LoVo (cell line): Measurements from ENCODE around the gene B4GALT3.

Experiments used
- DNase-seq: peaks from one replicate; pipeline ENCODE4 v3.0.0-alpha.2; 2016; ENCODE audit warnings: low spot score

The B4GALT3 gene

GRCh38 chr1:161162052-161162451 is 15.3 kb downstream of the B4GALT3 start:
- no peak for DNase-seq

- no peak for DNase-seq
Observed at GRCh38 chr1:161161652-161162051, 15.7 kb downstream of the B4GALT3 start.

DNA sequence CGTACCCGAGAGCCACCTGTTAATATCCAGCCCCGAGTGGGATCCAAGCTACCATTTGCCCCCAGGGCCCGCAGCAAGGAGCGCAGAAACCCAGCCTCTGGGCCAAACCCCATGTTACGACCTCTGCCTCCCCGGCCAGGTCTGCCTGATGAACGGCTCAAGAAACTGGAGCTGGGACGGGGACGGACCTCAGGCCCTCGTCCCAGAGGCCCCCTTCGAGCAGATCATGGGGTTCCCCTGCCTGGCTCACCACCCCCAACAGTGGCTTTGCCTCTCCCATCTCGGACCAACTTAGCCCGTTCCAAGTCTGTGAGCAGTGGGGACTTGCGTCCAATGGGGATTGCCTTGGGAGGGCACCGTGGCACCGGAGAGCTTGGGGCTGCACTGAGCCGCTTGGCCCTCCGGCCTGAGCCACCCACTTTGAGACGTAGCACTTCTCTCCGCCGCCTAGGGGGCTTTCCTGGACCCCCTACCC is 16.6 kb downstream of the B4GALT3 start:
- DNase-seq, result no peak

DNA sequence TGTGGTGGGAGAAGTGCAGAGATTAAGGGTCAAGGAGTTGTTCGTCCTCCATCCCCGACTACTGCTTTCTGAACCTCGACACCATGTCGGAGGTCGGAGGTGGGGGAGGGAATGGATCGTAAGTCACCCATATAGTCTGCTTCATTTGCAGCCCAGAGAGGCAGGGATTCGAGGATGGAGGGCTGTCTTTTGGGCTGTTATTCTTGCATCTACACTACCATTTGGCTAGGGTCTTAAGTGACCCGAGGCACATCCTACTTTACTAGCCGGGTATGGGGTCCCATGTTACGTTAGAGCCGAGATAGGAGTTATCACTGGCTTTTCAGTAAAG is 17.4 kb downstream of the B4GALT3 start:
- no peak for DNase-seq

- peak; percentile 91 for DNase-seq
Observed at GRCh38 chr1:161159087-161159912, 18.0 kb downstream of the B4GALT3 start, which contains the start of gene USP21. TSS of gene USP21 (plus strand) at chr1:161159500. CDS start at chr1:161160641, 1,141 bp downstream.

GRCh38 chr1:161158316-161159010 is 18.8 kb downstream of the B4GALT3 start:
- no peak for DNase-seq

DNA sequence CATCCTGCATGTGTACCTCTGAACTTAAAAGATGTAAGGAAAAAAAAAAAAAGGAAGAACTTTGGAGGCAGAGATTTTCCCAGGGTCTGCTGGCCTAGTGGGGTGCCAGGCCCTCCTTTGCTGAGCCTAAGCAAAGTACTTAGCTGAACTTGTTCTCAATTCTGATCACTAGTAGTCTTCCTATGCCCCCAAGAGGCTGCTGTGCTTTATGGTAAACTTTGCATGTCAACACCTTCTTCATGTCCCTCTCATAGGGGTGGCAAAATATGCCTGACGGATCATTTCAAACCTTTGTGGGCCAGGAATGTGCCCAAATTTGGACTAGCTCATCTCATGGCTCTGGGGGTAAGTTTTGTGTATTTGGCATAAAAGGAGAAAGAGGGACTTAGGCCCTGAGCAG is 19.4 kb downstream of the B4GALT3 start:
- DNase-seq, result no peak

DNA sequence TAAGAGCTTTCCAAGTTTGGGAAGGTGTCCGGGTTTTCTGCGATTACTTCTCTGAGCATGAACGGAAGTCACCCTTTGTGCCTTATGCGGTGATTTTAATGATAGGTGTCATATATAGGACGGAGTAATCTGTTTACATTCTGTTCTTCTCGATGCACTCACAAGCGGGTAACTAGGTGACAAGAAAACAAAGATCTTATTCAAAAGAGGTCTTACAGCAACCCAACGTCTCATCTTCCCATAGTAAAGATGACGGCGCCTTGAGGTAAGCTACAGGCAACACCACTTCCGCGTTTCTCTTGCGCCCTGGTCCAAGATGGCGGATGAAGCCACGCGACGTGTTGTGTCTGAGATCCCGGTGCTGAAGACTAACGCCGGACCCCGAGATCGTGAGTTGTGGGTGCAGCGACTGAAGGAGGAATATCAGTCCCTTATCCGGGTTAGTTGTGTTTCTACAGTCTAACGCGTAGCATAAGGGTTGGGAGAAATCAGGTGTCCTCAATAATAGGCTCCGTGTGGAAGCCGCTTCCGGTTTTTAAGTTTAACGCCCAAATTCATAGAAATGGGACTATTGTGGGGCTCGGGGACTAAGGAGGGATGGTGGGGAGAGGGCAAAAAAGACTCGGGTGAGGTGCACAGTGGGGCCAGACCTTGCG is 23.5 kb downstream of the B4GALT3 start, which contains the start of gene UFC1:
Gene UFC1 (plus strand): TSS at position 297 of the 656 bp plus-strand sequence. CDS start 20 bp downstream, at position 317.
- DNase-seq, result peak; percentile 90

DNA sequence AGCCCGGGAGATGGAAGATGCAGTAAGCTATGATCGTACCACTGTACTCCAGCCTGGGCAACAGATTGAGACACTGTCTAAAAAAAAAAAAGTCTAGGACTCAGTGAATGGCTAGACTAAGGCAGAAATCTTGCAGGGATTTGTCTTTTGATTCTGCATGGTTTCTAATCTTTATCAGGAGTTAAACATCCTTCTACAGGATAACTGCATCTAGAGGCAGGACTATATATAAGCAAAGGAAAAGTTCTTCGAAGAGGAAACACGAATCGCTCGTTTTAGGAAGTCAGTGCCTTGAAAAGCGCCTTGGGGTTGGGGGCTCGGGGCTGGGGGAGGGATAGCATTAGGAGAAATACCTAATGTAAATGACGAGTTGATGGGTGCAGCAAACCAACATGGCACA is 24.1 kb downstream of the B4GALT3 start:
- DNase-seq, result no peak

GRCh38 chr1:161145832-161146231 is 31.5 kb downstream of the B4GALT3 start:
- no peak for DNase-seq

DNA sequence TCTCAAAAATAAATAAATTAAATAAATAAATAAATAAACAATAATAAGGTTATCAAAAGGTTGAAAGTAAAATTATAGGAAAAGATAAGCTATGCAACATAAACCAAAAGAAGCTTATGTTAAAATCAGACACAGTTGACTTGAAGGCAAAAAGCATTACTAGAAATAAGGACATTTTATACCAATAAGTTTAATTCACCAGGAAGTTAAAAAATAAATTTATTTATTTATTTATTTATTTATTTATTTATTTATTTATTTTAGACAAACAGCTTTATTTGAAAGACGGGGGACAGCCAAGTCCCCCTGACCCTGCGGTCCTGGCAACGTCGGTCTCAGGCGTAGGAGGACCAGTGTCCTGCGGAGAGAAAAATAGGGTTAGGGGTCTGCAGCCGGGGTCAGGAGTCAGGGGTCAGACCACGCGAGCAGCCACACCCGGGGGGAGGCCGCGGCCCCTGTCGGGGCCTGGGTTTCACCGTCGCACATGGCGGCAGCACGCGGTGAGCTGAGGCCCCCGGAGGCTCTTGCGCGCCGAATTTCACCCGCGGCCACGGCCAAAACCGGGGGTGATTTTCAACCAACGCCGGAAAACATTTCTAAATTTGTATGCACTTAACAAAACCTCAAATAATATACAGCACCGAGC is 36.4 kb downstream of the B4GALT3 start:
- no peak for DNase-seq

- peak; percentile 37 for DNase-seq
Observed at GRCh38 chr1:161139766-161140165, 37.5 kb downstream of the B4GALT3 start.

GRCh38 chr1:161138431-161138830 is 38.9 kb downstream of the B4GALT3 start:
- no peak for DNase-seq

DNA sequence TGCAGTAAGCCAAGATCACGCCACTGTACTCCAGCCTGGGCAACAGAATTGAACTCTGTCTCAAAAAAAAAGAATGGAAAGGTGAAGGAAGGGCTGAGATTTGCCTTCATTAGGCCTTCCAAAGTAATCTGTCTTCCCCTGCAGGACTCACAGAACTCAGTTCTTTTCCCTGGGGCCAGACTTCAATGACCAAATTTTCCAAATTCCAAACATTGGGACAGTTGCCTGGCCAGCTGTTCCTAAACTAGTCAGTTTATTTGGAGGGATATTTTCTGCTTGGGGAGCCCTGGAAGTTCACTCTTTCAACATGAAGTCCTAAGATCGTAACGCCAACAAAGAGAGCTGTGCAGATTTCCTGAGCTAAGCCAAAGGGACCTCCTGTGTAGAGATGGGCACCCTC is 39.4 kb downstream of the B4GALT3 start:
- DNase-seq, result no peak

DNA sequence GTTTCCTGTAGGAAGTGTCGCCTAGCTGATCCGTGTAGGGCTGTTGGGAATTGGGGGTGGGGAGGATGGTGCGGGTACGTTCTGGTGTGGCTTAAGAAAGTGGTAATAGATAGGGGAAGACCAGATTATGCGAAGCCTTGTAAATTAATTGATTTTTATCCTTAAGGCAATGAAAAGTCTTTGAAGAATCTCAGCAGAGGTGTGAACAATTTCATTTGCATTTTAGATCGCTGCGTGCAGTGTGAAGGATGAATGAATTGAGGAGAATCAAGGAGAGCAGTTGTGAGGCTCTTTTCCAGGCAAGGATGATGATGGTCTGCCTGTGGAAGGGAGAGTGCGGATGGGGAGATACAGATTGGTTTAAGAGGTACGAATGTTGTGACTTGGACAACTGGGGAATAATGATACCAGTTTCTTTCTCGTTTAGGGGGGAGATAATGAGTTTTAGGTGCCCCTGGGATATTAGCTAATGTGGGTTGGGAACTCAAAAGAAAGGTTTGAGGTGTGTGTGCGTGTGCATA is 44.0 kb downstream of the B4GALT3 start:
- peak; percentile 17 for DNase-seq

GRCh38 chr1:161132410-161133219 is 44.7 kb downstream of the B4GALT3 start, which contains the start of gene DEDD:
TSS of gene DEDD (minus strand) at chr1:161132667. CDS start at chr1:161124462, 8,205 bp downstream.
- peak; percentile 94 for DNase-seq

- DNase-seq, result no peak
Observed at GRCh38 chr1:161131523-161132409, 45.5 kb downstream of the B4GALT3 start.

DNA sequence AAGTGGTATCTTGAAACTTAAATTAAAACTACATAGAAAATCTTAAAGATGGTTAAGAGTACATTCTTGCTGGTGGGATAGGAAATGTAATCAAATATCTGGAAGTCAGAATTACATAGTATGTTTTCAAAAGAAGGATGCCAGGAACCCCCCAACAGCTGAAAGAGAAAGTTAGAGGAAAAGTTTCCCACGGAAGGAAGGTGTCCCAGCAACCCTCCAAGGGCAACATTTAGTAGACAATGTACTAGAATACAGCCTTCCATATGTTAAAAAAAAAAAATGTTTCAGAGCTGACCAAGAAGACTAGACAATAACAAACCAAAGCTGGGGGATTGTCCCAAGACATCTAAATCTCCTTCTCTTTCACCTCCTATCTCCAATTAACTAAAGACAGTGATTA is 47.0 kb downstream of the B4GALT3 start:
- DNase-seq, result no peak

GRCh38 chr1:161128591-161129420 is 48.5 kb downstream of the B4GALT3 start:
- DNase-seq, result no peak
